Endothelial cell of umbilical vein (primary cell): ENCODE measurements around the gene CADPS. TPM values are rescaled to one million over a fixed set of nuclear protein-coding genes. Genes with fewer than 3 reads are reported as not detected.

Source experiments
- BruUV-seq: library from RNA; stranded (reverse); fragments of 400-500 nt; replicated peaks from 2 replicates; lab custom pipeline; 2021; lab: Mats Ljungman, UMichigan
- CTCF ChIA-PET: fragments of 300-600, 350-600 bp; sonication (Branson Sonifier 250); formaldehyde crosslinking; loops from one replicate; lab custom pipeline; 2021; ENCODE audit warnings: antibody characterized with exemption, inconsistent platforms; lab: Charles Lee
- POLR2A ChIA-PET: fragments of 300-600, 350-600 bp; sonication (Branson Sonifier 250); formaldehyde crosslinking; loops from one replicate; lab custom pipeline; 2021; ENCODE audit warnings: antibody characterized with exemption, inconsistent platforms; lab: Charles Lee
- DNase-seq: peaks from one replicate; pipeline ENCODE4 v3.0.0-alpha.2; 2011; ENCODE audit warnings: low read depth, low spot score
- FAIRE-seq: peaks from 2 replicates; lab custom pipeline; 2011; peaks lifted over from hg19 to GRCh38; lab: Jason Lieb, UNC
- H2AFZ ChIP-seq: 2 replicates; pipeline ENCODE4 v1.6.0; 2012; ENCODE audit warnings: low read depth, low read length, control low read depth, inconsistent platforms
- H3K27ac ChIP-seq: 2 replicates; pipeline ENCODE4 v1.5.1; 2011; ENCODE audit warnings: low read depth, mild to moderate bottlenecking, control low read depth, low read length, moderate library complexity; ENCODE audit not compliant: insufficient read depth
- H3K27me3 ChIP-seq, 2 experiments: 2 replicates each; pipeline versions ENCODE4 v1.6.0 to v1.6.1; 2011; ENCODE audit warnings: low read length in 2 of 2, mixed read lengths in 1 of 2; ENCODE audit not compliant: control insufficient read depth in 2 of 2, insufficient read depth in 2 of 2
- H3K36me3 ChIP-seq, 2 experiments: 2 replicates in 1 of 2; 3 replicates in 1 of 2; pipeline ENCODE4 v1.5.1; 2011; ENCODE audit warnings: low read length in 2 of 2, mild to moderate bottlenecking in 1 of 2, moderate library complexity in 1 of 2; ENCODE audit not compliant: control insufficient read depth in 2 of 2, insufficient read depth in 2 of 2; ENCODE audit errors: extremely low read depth in 1 of 2
- H3K4me1 ChIP-seq: 3 replicates; pipeline ENCODE4 v1.5.1; 2011; ENCODE audit warnings: mild to moderate bottlenecking, low read length; ENCODE audit not compliant: control insufficient read depth, insufficient read depth; ENCODE audit errors: extremely low read depth
- H3K4me2 ChIP-seq: 2 replicates; pipeline ENCODE4 v1.6.1; 2011; ENCODE audit warnings: low read length, control low read depth, mixed read lengths; ENCODE audit not compliant: insufficient read depth
- H3K4me3 ChIP-seq, 3 experiments: fragments of 200-600 bp in 1 of 3; sonication (generic), shearing (Covaris generic) in 1 of 3; replicated peaks in 1 of 3; 2 replicates each; pipeline ENCODE4 v1.5.1; 2011 to 2016; ENCODE audit warnings: control low read depth in 3 of 3, low read length in 3 of 3, mild to moderate bottlenecking in 2 of 3, inconsistent platforms in 1 of 3, low read depth in 1 of 3, moderate library complexity in 1 of 3; ENCODE audit not compliant: insufficient read depth in 1 of 3
- H3K79me2 ChIP-seq: 2 replicates; pipeline ENCODE4 v1.6.0; 2012; ENCODE audit warnings: low read length, inconsistent platforms; ENCODE audit not compliant: control insufficient read depth, insufficient read depth
- H3K9ac ChIP-seq: replicated peaks from 2 replicates; pipeline ENCODE3; 2011; ENCODE audit warnings: low read length, control low read depth; ENCODE audit not compliant: insufficient read depth; ENCODE audit errors: extremely low read depth
- H3K9me1 ChIP-seq: replicated peaks from 3 replicates; pipeline ENCODE4 v1.6.0; 2011; ENCODE audit warnings: mild to moderate bottlenecking, low read length; ENCODE audit not compliant: control insufficient read depth, insufficient read depth; ENCODE audit errors: extremely low read depth
- H3K9me3 ChIP-seq: replicated peaks from 2 replicates; pipeline ENCODE4 v1.5.1; 2012; ENCODE audit warnings: low read length, inconsistent platforms; ENCODE audit not compliant: control insufficient read depth, insufficient read depth
- H4K20me1 ChIP-seq: replicated peaks from 2 replicates; pipeline ENCODE3; 2011; ENCODE audit warnings: mild to moderate bottlenecking, low read length; ENCODE audit not compliant: control insufficient read depth, insufficient read depth; ENCODE audit errors: extremely low read depth
- CTCF ChIP-seq, 2 donors: IDR thresholded peaks; 1 replicate in 1 of 2; 2 replicates in 1 of 2; pipeline ENCODE4 v1.5.1; 2011; ENCODE audit warnings: low read length in 2 of 2, mild to moderate bottlenecking in 2 of 2, moderate library complexity in 2 of 2, control low read depth in 1 of 2, inconsistent platforms in 1 of 2, low read depth in 1 of 2; ENCODE audit not compliant: insufficient read depth in 1 of 2; ENCODE audit errors: extremely low read depth in 1 of 2
- EZH2 ChIP-seq: IDR thresholded peaks from 2 replicates; pipeline ENCODE4 v1.6.1; 2012; ENCODE audit warnings: borderline replicate concordance, low read depth, mild to moderate bottlenecking, moderate library complexity, low read length, inconsistent platforms; ENCODE audit not compliant: severe bottlenecking
- FOS ChIP-seq: IDR thresholded peaks from 2 replicates; pipeline ENCODE4 v1.6.1; 2011; ENCODE audit warnings: mild to moderate bottlenecking, low read length, moderate library complexity, borderline replicate concordance; ENCODE audit not compliant: insufficient read depth
- GATA2 ChIP-seq: IDR thresholded peaks from 2 replicates; pipeline ENCODE4 v1.7.0; 2011; ENCODE audit warnings: low read depth, mild to moderate bottlenecking, moderate library complexity, mixed read lengths, low read length; ENCODE audit not compliant: insufficient read length, insufficient read depth
- JUN ChIP-seq: IDR thresholded peaks from 2 replicates; pipeline ENCODE4 v1.6.1; 2011; ENCODE audit warnings: borderline replicate concordance, low read depth; ENCODE audit not compliant: insufficient read length, insufficient read depth
- MYC ChIP-seq: IDR thresholded peaks from one replicate; pipeline ENCODE4 v1.6.1; 2011; ENCODE audit warnings: mild to moderate bottlenecking, low read depth, low read length
- POLR2A ChIP-seq: IDR thresholded peaks from 2 replicates; pipeline ENCODE4 v1.6.1; 2012; ENCODE audit warnings: low read depth, mild to moderate bottlenecking, control low read depth, low read length
- POLR2AphosphoS5 ChIP-seq: IDR thresholded peaks from 2 replicates; pipeline ENCODE4 v1.6.1; 2012; ENCODE audit warnings: low read depth, mild to moderate bottlenecking, control low read depth, low read length, moderate library complexity; ENCODE audit not compliant: insufficient read depth
- dilution Hi-C: fragments of 300-500 bp; cut with MboI; formaldehyde crosslinking; loops from one replicate; pipeline ENCODE4 v1.15.0; 2019; ENCODE audit warnings: low sequenced_read_pairs; ENCODE audit not compliant: extremely low pct_ligation_motif_present
- intact Hi-C: fragments of 100-400 bp; cut with micrococcal nuclease; formaldehyde crosslinking; loops from one replicate; pipeline ENCODE4 v1.10.0; 2022
- polyA plus RNA-seq, 4 experiments: library from polyadenylated mRNA; depleted of rRNA in 3 of 4; stranded (reverse) in 3 of 4; unstranded in 1 of 4; fragments of >200 nt; gene quantifications; 2 replicates each; pipeline versions ENCODE4 v1.2.1 to v1.2.3, GENCODE V29; 2011 to 2012; ENCODE audit warnings: missing spikeins in 1 of 4
- total RNA-seq: library from RNA; stranded (reverse); gene quantifications from 2 replicates; pipeline ENCODE4 v1.2.3, GENCODE V29; 2021
- TF ChIP-seq, protein P1 (sequence below): IDR thresholded peaks from 2 replicates; pipeline ENCODE4 v1.6.1; 2011; ENCODE audit not compliant: insufficient read depth, insufficient read length

Gene CADPS
- total and polyA plus RNA-seq, 2 donors (not counting 3 experiments of a cell fraction or from before 2014, with no cell fraction given): not detected

DNA sequence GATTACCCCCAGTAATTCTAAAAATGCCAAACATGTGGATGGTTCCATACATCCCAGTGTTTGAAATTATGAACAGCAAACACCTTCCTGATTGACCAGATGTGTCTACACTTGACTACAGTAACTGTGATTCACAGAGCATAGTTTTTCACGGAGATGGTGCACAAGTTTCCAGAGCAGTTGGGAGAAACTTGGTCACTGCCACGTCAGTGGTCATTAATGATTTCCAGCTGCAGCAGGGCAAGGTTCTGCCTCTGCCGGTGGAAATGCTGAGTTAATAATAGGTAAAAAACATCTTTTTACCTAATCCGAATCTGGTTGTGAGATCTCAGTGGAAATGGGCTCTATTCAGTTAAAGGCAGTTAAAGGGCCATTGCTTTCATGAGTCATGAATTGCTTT is 347.7 kb downstream of the CADPS start:
- H3K4me2 ChIP-seq: no peak overlapping the region
- H3K4me3 ChIP-seq: no peak overlapping the region
- no peak overlapping the region for H3K27ac ChIP-seq
- no peaks in the 10 kb centered on the region for H3K9me3 ChIP-seq
- no peaks in the 10 kb centered on the region for H3K27me3 ChIP-seq
- H3K36me3 ChIP-seq: no peaks in the 10 kb centered on the region
- ChIA-PET POLR2A (no interaction called here), CTCF (no interaction called here)
- intact Hi-C loops: no loop called here
- H3K4me1 ChIP-seq: no peaks in the 10 kb centered on the region
- H4K20me1 ChIP-seq: no peaks in the 10 kb centered on the region
- dilution Hi-C loops: no loop called here
- no peak for TF ChIP-seq MYC
- no peak for TF ChIP-seq POLR2A
- TF ChIP-seq, protein P1, sequence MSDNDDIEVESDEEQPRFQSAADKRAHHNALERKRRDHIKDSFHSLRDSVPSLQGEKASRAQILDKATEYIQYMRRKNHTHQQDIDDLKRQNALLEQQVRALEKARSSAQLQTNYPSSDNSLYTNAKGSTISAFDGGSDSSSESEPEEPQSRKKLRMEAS: no peak
- no peak for TF ChIP-seq GATA2
- no peak for TF ChIP-seq CTCF (IDR thresholded peaks at IDR 0.05; ENCODE audit: extremely low read depth in 1 of 2, insufficient read depth in 1 of 2, low read depth in 1 of 2, low read length in 2 of 2)
- no peak for TF ChIP-seq FOS
- no peak for TF ChIP-seq JUN
- no peak for TF ChIP-seq EZH2
- TF ChIP-seq POLR2AphosphoS5: no peak
- no peaks in the 10 kb centered on the region for H3K79me2 ChIP-seq
- DNase-seq: no peak
- no peak overlapping the region for H3K9ac ChIP-seq
- H2AFZ ChIP-seq: no peak overlapping the region
- no TSS peak for BruUV-seq
- FAIRE-seq: no peak
- H3K9me1 ChIP-seq: no peaks in the 10 kb centered on the region
